Right hindlimb (tissue), 1 donor: ENCODE results near the gene SLC24A3.

ENCODE experiments used
- DNase-seq: peaks from one replicate; pipeline ENCODE4 v3.0.0-alpha.2; 2018

SLC24A3 gene

GRCh38 chr20:19696620-19697019, 484.2 kb downstream of the SLC24A3 start:
- DNase-seq = no peak

DNA sequence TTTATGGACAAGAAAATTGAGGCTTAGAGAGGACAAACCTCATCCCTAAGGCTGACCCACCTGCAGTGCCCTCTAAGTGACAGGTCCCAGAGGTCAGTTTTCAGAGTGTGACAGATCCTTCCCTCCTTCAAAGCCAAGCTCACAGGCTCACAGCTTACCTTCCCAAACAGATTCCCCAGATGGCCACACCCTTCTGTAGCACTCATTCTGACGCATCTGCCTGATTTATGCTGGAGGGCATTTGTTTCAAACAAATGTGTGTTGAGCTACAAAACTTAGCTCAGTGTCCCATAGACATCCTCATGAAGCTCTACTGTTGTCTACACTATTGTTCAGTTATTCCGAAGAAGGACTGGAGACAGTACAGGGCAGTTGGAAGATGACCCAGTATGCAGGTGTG, 485.0 kb downstream of the SLC24A3 start:
- no peak for DNase-seq

DNA sequence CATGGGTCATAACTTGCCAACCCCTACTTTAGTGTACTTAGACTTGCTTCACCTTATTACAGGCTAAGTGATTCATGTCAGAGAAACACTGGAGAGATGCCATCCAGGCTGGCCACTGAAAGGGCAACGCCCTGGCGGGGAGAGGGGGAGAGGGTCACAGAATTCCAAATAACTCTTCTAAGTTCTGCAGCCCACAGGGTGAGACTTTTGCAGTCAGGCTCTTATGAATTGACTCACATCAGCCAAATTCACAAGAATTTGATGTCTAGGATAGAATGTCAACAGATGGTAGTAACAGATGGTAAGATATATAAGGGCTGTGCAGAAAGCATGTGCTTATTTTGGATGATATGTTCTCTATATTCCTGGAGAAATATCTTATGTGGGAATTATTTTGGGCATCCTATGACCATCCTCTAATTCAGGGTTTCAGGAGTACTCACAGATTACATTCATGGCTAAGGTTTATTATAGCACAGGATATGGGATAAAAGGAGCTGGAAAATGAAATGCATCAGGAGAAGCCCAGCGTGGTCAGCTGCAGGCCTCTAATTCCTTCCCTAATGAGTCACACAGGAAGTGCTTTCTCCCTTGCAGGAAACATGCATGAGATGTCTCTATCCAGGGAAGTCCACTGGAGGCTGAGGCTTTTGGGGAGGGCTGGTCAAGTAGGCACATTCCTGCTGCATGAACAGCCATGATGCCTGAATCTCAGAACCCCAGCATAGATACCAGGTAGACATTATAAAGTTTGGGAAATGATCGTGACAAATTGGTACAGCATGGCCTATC, 486.9 kb downstream of the SLC24A3 start:
- peak; percentile 47 for DNase-seq

- no peak for DNase-seq
Measured at GRCh38 chr20:19701429-19701828, 489.0 kb downstream of the SLC24A3 start.

GRCh38 chr20:19706463-19706862, 494.0 kb downstream of the SLC24A3 start:
- DNase-seq = no peak

- no peak for DNase-seq
Measured at GRCh38 chr20:19709635-19710335, 497.3 kb downstream of the SLC24A3 start.

GRCh38 chr20:19710336-19711120, 498.1 kb downstream of the SLC24A3 start:
- DNase-seq = peak; percentile 33

DNA sequence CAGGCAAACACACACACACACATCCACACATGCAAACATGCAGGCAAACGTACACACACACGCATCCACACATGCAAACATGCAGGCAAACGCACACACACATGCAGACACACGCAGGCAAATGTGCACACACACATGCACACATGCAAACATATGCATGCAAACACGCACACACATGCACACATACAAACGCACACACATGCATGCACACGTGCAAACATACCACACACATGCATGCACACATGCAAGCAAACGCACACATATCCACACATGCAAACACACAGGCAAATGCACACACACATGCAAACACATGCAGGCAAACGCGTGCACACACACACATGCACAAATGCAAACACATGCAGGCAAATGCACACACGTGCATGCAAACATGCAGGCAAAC, 498.7 kb downstream of the SLC24A3 start:
- DNase-seq = no peak

DNA sequence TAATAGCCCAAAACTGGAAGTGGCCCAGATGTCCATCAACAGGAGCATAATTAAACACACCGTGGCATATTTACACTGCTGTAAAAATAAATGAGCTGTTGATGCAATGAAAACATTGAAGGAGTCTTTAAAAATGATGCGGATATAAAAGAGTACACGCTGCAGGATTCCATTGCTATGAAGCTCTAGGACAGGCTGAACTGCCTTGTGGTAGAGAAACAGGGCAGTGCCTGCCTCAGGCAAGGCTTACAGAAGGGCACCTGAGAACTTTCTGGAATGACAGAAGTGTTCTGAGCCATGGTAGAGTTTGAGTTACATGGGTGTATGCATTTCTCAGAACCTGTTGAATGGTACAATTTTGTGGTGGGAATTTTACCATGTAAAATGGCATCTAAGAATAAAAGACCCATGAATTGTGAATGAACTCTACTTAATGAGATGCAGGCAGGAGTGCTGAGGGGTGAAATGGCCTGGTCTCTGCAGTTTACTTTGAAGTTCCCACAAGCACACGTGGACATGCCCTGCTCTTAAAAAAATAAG, 500.3 kb downstream of the SLC24A3 start:
- no peak for DNase-seq

GRCh38 chr20:19713822-19714578, 501.6 kb downstream of the SLC24A3 start:
- no peak for DNase-seq

DNA sequence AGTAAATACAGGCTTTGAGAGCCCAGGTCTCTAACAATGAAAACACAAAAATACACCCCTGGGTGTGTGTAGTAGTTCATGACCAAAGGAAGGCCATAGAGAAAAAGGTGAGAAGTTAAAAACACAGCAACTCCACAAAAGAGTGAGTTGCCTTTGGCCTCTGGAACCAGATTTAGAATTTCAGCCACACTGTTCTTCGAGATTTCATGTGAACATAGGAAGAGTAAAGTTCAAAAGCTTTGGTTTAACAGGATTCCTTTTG, 502.1 kb downstream of the SLC24A3 start:
- DNase-seq = no peak

DNA sequence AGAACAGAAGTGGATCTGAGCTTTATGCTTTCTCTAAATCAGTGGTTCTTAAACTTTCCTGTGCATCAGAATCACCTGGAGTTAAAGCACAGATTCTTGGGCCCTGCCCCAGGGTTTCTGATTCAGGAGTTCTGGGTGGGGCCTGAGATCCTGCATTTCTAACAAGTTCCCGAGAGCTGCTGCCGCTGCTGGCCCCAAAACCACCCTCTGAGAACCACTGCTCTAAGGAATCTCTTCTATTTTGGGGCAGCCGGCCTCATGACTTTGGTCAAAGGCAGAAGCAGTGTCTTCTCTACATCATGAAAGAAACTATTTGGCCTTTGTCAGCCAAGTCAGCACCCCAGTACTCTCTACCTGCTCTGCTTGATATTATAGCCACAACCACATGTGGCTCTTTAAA, 503.5 kb downstream of the SLC24A3 start:
- DNase-seq = no peak

- DNase-seq = no peak
Measured at GRCh38 chr20:19718880-19719279, 506.4 kb downstream of the SLC24A3 start.

GRCh38 chr20:19720991-19721390, 508.5 kb downstream of the SLC24A3 start:
- no peak for DNase-seq

DNA sequence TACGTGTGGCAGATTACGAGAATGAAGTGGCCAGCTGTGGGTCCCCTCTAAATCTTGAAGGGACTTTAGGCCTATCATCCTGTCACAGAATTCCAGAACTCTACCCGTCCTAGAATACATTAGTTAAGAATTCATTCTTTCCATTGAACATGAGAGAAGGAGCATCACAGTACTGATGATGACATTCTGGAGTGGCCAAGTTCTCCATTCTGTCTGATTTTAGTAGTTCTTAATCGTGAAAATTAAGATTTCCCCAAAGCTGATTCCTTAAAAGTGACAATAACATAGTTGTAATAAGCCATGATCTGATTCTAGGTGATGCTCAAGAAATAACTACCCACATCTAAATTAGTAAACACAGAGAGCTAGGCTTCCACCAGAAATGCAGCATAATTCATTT, 510.6 kb downstream of the SLC24A3 start:
- no peak for DNase-seq

- no peak for DNase-seq
Measured at GRCh38 chr20:19723813-19724430, 511.5 kb downstream of the SLC24A3 start.

DNA sequence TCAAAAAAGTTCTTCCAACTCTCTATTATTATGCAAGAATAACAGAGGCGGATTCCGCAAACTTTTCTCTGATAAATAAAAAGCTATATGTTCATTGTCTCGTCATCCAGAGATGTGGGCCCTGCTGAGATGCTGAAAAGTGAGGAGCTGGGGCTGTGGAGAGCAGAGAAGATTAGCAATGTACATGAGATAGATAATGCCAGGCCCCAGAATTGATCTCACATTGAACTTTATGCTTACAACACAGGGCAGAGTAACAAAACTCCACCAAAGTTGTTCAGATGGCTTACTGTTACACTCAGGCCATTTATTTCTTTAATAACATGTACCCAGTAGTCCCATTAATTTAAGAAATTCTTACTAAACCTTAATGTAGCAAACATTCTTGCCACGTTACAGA, 512.9 kb downstream of the SLC24A3 start:
- DNase-seq = no peak

- DNase-seq = no peak
Measured at GRCh38 chr20:19725814-19726525, 513.5 kb downstream of the SLC24A3 start.

DNA sequence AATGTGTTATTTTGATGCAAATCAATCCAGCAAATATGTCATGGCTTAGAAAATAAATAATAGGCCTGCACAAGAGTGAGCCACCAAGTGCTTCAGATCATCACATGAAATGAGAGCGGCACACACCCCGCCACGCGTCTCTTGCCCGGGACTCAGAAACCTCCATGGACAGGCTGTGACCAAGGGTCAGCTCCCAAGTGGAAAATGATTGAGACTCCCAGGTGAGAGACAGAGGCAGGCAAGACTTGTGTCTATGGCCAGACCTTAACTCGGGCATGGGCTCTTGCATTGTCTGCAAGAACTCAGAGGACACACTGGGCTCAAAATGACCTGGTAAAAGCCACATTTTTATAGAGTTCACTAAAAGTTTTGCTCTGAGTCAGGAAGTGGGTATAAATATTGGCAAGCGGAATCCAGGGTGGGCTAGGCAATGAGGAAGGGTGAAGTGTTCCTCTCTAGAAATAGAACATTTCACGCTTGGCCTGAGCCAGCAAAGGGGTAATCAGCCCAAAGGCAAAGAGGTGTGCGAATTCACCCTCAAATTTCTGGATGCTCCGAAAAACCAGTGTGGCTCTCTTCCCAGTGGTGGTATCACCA, 514.9 kb downstream of the SLC24A3 start:
- no peak for DNase-seq

GRCh38 chr20:19729672-19730071, 517.2 kb downstream of the SLC24A3 start:
- DNase-seq = no peak

DNA sequence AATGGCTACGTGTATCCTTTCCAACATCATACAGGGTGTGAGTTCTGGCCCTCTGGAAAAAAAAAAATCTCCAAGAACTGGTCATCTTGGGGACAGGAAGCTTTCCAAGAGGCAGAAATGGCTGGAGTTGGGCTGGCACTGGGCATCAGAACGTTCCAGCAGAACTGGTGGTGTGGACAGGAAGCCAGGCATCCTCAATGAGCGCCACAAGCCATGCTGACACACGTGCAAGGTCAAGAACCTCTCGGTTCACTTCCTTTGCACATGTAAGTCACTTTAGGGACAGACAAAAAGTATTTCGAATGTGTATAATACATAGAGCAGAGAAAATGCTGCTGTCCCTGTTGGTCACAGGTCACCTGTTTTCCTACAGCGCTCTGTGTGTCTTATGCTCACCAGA, 518.3 kb downstream of the SLC24A3 start:
- DNase-seq = no peak
